CD4-positive, alpha-beta T cell treated with Interferon alpha-2 for 1 hour (primary cell): ENCODE results near the gene GNB5.
"Not testable (repeated sequence)": the region's sequence is repeated elsewhere in the genome, so short reads cannot be mapped to it uniquely, and the experiment has no call there.

Experiments used
- DNase-seq, 2 donors: peaks; one replicate each; pipeline ENCODE4 v3.0.0-alpha.2; 2020 to 2022

The GNB5 gene

GRCh38 chr15:52191207-52191606 lies at the start of gene GNB5:
Gene GNB5 (minus strand): TSS chr15:52191392. CDS start chr15:52184676, 6,716 bp downstream.
- DNase-seq, result no peak

GRCh38 chr15:52240166-52240565 lies 49.0 kb upstream of the GNB5 start:
- no peak for DNase-seq

- not testable (repeated sequence) for DNase-seq
These were observed 47.9 kb upstream of the GNB5 start for GRCh38 chr15:52238989-52239525.

- DNase-seq, result no peak
These were observed 47.0 kb upstream of the GNB5 start for GRCh38 chr15:52238149-52238548.

GRCh38 chr15:52236013-52236412 lies 44.8 kb upstream of the GNB5 start:
- DNase-seq, result no peak

GRCh38 chr15:52234596-52235541 lies 43.7 kb upstream of the GNB5 start:
- DNase-seq, result peak; percentile 25 to 59

GRCh38 chr15:52233405-52233804 lies 42.2 kb upstream of the GNB5 start:
- DNase-seq, result peak in 1 of 2 donors; percentile 53

GRCh38 chr15:52232327-52232726 lies 41.1 kb upstream of the GNB5 start:
- DNase-seq, result no peak

GRCh38 chr15:52230073-52230472 lies 38.9 kb upstream of the GNB5 start:
- no peak for DNase-seq

GRCh38 chr15:52228921-52229320 lies 37.7 kb upstream of the GNB5 start:
- peak in 1 of 2 donors; percentile 83 for DNase-seq

- DNase-seq, result peak; percentile 81 to 83
These were observed 36.3 kb upstream of the GNB5 start for GRCh38 chr15:52227456-52227855.

- DNase-seq, result no peak
These were observed 34.0 kb upstream of the GNB5 start for GRCh38 chr15:52225230-52225629.

- no peak for DNase-seq
These were observed 33.0 kb upstream of the GNB5 start for GRCh38 chr15:52224211-52224610.

GRCh38 chr15:52221730-52222129 lies 30.5 kb upstream of the GNB5 start:
- DNase-seq, result peak in 1 of 2 donors; percentile 34

- DNase-seq, result peak in 1 of 2 donors; percentile 43
These were observed 29.9 kb upstream of the GNB5 start for GRCh38 chr15:52220937-52221660.

- DNase-seq, result no peak
These were observed 29.1 kb upstream of the GNB5 start for GRCh38 chr15:52220251-52220650.

GRCh38 chr15:52218816-52219215 lies 27.6 kb upstream of the GNB5 start:
- no peak for DNase-seq

GRCh38 chr15:52218371-52218770 lies 27.2 kb upstream of the GNB5 start:
- DNase-seq, result no peak

GRCh38 chr15:52217186-52217585 lies 26.0 kb upstream of the GNB5 start:
- DNase-seq, result peak in 1 of 2 donors; percentile 29

- DNase-seq, result no peak
These were observed 23.4 kb upstream of the GNB5 start for GRCh38 chr15:52214553-52214952.

- DNase-seq, result no peak
These were observed 22.0 kb upstream of the GNB5 start for GRCh38 chr15:52213206-52213605.

GRCh38 chr15:52208306-52208946 lies 17.2 kb upstream of the GNB5 start:
- DNase-seq, result peak; percentile 58 to 80

GRCh38 chr15:52207191-52207590 lies 16.0 kb upstream of the GNB5 start:
- no peak for DNase-seq
